ENCODE data around the gene FSTL3.

FSTL3 gene

DNA sequence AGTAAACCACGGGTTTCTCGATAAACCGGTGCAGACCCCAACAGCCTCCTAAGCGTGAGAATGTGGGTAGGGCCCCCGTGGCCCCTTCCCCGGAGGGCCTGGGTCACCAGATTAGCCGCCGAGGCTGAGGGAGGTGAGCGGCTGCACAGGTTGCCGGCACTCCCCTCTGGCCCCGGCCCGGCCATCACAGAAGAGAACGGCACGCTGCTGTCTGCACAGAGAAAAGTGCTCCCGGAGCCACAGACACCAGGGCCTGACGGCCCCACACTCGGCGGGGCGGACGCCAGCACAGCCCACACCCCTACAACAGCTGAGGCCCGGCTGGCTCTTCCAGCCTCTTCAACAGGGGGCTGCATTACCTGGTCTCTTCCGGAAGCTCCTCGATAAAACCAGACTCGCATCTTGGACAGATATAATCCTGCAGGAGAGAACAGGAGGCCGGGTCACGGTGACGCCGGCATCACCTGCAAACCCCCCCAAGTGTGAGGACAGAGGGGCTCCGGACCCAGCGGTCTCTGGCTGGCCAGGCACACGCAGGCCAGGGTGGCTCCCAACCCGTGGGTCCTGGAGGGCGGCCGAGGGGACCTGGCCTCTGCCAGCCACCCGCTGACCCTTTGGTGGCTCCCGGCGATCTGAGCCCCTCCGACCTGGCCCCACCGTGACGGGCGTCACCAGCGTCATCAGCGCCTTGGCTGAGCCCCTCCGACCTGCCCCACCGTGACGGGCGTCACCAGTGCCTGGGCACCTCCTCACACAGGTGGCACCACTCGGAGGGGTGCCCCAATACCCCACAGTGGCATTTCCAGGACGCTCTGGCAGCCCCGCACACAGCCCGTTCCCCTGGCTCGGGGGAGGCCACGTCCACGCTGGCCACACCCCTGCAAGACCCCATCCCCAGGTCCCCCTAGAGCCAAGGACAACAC is 23.5 kb upstream of the FSTL3 start:
- peaks cover 39% of the 10 kb centered on the region for H3K4me1 Mint-ChIP-seq
- no peaks in the 10 kb centered on the region for H3K9me3 Mint-ChIP-seq
- no peak for ATAC-seq
- H3K36me3 Mint-ChIP-seq = peaks cover 34% of the 10 kb centered on the region
- H3K27me3 Mint-ChIP-seq = no peaks in the 10 kb centered on the region
- no peak overlapping the region for H3K27ac Mint-ChIP-seq
- no peak overlapping the region for H3K4me3 Mint-ChIP-seq

DNA sequence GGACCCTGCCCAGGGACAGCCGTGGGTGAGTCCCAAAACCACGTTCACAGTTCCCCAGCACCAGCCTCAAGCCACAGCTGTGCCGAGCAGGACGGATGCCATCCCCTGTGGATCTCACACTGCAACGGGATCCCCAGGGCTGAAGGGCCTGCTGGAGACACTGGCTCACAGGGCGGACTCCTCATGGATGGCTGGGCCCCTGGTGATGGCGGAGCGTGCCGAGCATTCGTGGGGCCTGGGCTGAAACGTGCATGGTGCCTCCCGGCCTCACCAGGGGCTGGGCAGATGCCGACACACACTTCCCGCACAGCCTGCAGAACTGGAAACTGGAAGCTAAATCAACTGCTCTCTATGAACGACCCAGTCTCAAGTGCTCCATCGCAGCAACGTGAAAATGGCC is 22.8 kb upstream of the FSTL3 start:
- peaks cover 39% of the 10 kb centered on the region for H3K4me1 Mint-ChIP-seq
- no peak overlapping the region for H3K27ac Mint-ChIP-seq
- no peak overlapping the region for H3K4me3 Mint-ChIP-seq
- H3K9me3 Mint-ChIP-seq = no peaks in the 10 kb centered on the region
- no peak for ATAC-seq
- no peaks in the 10 kb centered on the region for H3K27me3 Mint-ChIP-seq
- peaks cover 28% of the 10 kb centered on the region for H3K36me3 Mint-ChIP-seq

DNA sequence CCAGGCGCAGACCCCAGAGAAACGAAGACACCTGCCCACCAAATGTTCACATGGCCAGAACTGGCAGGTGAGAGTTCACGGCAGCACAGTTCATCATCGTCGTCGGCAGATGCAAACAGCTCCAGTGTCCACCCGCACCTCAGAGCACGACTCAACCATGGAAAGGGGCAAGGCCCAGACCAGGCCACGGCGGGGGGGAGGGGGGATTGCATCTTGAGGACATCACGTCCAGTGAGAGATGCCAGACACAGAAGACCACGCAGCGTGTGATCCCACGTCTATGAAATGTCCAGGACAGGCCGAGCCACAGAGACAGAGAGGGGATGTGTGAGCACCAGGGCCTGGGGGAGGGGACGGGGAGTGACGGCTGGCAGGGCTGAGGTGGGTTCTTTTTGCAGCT is 20.5 kb upstream of the FSTL3 start:
- Mint-ChIP-seq H3K4me1 (peaks cover 61% of the 10 kb centered on the region), H3K27ac (peak overlapping the region; percentile 77), H3K9me3 (no peaks in the 10 kb centered on the region), H3K4me3 (no peak overlapping the region), H3K36me3 (peaks cover 28% of the 10 kb centered on the region), H3K27me3 (no peaks in the 10 kb centered on the region)
- ATAC-seq = no peak

DNA sequence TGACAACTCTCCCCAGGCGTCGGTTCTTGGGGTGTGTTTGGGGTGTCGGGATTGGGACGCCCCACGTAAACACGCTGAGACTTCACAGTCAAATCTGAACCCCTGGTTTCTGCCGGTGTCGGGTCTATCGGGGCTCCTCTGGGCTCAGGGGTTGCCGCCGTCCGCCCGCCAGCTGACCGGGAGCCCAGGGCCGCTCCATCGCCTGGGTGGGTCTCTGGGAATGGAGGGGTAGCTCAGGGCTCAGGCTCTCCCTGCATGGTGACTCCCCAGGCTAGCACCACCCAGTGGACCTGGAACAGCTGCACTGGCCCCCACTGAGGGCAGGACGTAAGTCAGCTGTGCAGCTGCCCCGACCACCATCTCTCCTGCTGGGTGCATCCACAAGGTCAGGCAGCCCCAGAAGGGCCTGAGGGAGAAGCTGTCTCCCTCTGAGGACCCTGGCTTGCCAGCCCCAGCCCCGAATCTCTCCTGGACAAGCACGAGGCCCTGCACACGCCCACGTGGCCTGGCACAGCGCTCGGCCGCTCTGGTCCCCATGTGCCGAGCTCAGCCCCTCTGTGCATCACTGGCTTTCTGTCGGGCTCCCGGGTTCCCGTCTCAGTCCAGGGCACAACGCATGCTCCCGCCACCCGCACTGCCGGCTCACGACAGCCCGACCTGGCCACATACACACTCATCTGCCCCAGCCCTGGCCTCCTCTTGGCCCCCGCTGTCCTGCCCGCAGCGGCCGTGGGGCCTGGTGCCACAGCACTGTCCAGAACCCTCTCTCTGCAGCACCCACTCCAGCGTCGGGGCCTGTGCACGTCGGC is 19.2 kb upstream of the FSTL3 start:
- Mint-ChIP-seq H3K27me3 (no peaks in the 10 kb centered on the region), H3K9me3 (no peaks in the 10 kb centered on the region), H3K36me3 (peaks cover 35% of the 10 kb centered on the region), H3K4me3 (no peak overlapping the region), H3K4me1 (peaks cover 74% of the 10 kb centered on the region), H3K27ac (peak overlapping the region; percentile 77)
- no peak for ATAC-seq

DNA sequence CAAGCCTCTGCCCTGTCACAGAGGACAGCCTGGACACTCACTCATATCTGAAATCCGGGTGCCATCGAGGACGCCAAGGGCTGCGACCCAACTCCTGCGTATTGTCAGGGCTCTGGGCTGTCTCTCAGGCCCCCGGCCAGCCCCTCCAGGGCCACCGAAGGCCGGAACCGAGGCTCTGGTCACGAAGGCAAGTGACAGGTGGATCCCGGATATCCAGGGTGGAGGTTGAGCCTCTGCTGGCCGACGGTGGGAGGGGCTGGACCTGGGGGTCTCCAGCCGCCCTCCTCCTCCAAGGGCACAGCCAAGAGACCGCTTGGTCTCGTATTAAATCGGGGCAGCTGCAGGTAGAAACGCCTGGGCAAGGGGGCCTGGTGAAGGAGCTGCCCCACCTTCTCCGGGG is 18.6 kb upstream of the FSTL3 start:
- no peak overlapping the region for H3K4me3 Mint-ChIP-seq
- H3K9me3 Mint-ChIP-seq = no peaks in the 10 kb centered on the region
- H3K4me1 Mint-ChIP-seq = peaks cover 76% of the 10 kb centered on the region

DNA sequence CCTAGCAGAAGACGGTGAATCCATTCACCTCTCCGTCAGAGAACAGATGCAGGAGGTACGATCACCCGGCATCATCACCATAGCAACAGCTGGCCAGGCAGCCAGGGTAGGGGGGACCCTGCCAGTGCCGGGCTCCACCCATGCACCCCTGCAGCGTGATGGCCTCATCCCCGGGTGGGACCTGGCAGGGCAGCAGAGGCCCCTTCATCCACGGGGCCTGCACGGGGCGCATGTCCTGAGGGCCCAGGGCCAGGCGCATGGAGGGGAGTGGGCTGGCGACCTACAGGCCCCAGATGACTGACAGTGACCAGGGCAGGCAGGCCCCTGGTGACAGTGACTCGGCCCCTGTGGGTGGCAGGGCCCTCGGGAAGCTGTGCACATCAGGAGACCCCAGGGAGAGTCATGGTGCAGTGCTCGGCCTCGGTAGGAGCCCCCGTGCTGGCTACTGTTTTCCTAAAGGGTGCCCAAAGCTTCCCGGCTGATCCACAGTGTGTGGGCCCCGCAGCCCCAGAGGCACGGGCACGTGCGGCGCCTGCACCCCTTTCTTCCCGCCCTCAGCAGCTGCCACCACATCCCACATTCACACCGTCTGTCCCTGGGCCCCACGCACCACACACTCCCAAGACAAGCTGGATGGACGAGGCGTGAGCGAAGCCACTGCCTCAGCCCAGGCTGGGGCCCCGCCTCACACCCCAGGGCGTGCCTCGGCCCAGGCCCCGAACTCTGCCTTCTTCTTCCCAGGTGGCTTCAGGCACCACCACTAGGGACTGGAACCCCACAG is 17.9 kb upstream of the FSTL3 start:
- ATAC-seq = no peak
- Mint-ChIP-seq H3K36me3 (peaks cover 35% of the 10 kb centered on the region), H3K4me3 (peak overlapping the region; percentile 98), H3K27ac (peak overlapping the region; percentile 99), H3K27me3 (no peaks in the 10 kb centered on the region), H3K9me3 (no peaks in the 10 kb centered on the region), H3K4me1 (peaks cover 77% of the 10 kb centered on the region)

More for the DNA sequence above, 18.6 kb upstream of the FSTL3 start:
- ATAC-seq = no peak
- Mint-ChIP-seq H3K36me3 (peaks cover 35% of the 10 kb centered on the region), H3K27me3 (no peaks in the 10 kb centered on the region), H3K27ac (peak overlapping the region; percentile 24)

DNA sequence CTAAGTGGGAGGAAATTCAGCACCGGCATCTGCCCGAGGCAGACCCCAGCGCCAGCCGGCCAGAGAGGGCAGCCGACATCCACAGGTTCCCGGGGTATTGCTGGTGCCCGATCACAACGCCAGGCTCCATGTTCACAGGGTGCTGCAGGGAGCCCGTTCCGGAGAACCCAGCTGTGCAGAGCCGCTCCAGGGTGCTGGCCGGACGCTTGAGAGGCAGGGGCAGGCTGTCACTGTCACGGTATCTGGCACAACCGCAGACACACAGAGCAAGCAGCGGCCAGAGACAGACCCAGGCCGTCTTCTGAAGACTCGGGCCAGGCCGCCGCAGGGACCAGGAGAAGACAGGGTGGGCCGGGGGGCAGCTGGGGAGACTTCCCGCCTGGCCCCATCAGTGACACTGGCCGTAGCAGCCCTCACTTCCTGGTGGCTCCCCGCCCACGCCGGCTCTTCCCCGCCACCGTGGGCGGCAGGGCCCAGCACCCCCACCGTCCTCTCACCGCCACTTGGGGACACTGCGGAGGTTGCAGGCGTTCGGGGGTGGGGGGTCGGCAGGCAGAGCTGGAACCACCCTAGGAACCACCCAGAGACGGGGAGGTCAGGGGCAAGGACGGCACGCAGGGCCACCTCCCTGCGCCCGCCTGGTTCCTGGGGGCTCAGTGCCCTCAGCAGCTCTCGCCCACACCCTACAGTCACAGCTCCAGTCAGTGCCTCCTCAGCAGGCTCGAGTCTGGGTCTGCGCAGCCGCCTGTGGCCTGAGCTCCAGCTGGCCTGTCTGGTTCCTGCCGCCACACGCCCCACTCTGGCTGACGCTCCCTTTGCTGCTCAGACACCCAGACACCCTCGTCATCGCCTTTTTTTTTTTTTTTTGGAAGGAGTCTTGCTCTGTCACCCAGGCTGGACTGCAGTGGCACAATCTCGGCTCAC is 17.0 kb upstream of the FSTL3 start:
- H3K27me3 Mint-ChIP-seq = no peaks in the 10 kb centered on the region
- peaks cover 86% of the 10 kb centered on the region for H3K4me1 Mint-ChIP-seq
- peak; percentile 58 for ATAC-seq

DNA sequence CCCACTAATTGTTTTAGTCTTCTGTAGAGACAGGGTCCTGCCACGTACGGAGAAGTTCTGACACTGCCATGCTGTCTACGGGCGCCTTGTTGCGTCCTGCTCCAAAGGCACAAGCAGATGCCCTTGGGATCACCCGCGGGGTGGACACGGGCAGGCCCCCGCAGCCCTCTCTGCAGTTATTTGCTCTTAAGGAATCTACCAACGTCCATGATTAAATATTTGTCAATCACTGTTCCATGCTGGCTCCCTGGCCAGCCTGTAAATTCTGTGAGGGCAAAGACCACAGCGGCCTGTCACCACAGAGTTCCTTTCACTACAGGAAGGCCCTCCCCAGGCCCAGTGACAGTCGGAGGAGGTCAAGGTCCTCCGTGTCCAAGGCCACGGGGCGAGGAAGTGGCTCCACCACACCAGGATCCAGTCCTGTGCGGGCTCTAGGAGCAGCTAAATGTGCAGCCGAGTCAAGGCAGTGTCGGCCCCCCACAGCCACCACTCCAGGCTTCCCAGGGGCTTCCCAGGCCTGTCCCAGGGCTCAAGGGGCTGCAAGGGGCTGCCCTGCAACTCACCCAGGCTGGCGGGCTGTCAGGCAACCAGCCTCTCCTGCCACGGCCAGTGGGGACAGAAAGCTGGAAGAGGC is 15.3 kb upstream of the FSTL3 start:
- peaks cover 18% of the 10 kb centered on the region for H3K36me3 Mint-ChIP-seq
- H3K4me3 Mint-ChIP-seq = peak overlapping the region; percentile 98
- H3K27ac Mint-ChIP-seq = peak overlapping the region; percentile 99
- no peaks in the 10 kb centered on the region for H3K9me3 Mint-ChIP-seq
- no peaks in the 10 kb centered on the region for H3K27me3 Mint-ChIP-seq
- no peak for ATAC-seq
- peaks cover 82% of the 10 kb centered on the region for H3K4me1 Mint-ChIP-seq

More for the DNA sequence above, 17.0 kb upstream of the FSTL3 start:
- Mint-ChIP-seq H3K4me3 (peak overlapping the region; percentile 98), H3K27ac (peak overlapping the region; percentile 99), H3K36me3 (peaks cover 29% of the 10 kb centered on the region), H3K9me3 (no peaks in the 10 kb centered on the region)

DNA sequence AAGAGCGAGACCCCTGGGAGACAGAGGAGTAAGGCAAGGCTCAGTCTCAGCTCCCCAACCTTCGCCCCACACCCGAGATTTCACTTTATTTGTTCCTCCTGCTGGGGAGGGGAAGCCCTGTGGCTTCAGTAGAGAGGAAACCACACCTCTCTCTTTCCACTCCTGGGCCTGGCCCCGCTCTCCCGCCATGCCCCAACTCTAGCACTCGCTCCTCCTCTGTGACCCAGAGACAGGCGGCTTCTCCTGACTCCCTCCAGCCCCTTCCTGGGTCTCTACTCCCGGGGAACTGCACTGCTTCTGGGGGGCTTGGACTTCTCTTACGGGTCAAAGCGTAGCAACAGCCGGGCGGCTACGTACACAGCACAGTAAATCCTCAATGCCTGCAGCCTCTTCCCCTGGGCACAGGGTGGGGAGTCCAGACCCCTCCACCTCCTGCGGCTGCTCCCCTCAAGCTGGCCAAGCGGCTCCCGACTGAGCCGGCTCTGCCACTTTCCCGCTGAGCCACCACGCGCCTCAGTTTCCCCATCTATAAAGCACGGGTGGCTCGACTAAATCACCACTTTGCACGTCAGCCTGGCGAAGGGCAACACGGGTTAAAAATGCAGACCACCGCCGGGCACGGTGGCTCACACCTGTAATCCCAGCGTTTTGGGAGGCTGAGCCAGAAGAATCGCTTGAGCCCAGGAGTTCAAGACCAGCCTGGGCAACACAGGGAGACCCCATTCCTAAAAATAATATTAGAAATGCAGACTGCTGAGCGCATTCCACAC is 14.6 kb upstream of the FSTL3 start:
- ATAC-seq = peak; percentile 65
- Mint-ChIP-seq H3K27me3 (no peaks in the 10 kb centered on the region), H3K27ac (peak overlapping the region; percentile 99), H3K4me1 (peaks cover 74% of the 10 kb centered on the region), H3K4me3 (peak overlapping the region; percentile 98), H3K36me3 (peaks cover 13% of the 10 kb centered on the region), H3K9me3 (no peaks in the 10 kb centered on the region)

DNA sequence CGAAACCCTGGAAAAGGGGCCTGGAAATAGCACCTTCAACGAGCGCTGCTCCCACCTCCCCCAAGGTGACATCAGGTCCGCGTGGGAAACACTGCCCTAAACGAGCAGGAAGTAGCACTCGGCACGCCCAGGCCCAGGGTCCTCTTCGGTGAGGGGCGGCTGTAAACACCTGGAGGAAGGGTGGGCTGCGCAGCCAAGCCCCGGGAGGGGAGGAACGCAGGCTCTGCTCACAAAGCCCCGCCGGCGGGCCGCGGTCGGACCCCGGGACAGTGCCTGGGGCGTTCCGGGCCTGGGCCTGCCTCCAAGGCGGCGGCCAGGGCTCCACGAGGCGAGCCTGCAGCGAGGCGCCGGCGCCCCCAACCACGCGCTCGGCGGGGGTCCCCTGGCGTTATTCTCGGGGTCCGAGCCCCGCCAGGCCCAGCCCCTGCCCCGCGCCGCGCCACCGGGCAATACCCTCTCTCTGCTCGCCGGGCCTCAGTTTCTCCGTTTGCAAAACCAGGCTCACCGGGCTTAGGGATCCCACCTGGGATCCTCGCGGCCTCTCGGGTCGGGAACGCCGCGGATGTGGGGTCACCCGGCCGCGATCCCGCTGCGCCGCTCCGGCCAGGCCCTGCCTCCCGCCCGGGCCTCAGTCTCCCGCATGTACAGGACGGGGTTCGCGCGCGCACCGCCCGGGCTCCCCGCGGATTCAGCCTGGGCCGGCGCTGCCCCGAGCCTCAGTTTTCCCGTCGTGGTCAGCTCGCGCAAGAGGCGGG is 13.8 kb upstream of the FSTL3 start:
- Mint-ChIP-seq H3K36me3 (peaks cover 13% of the 10 kb centered on the region), H3K9me3 (no peaks in the 10 kb centered on the region), H3K4me3 (peak overlapping the region; percentile 98), H3K27ac (peak overlapping the region; percentile 99), H3K4me1 (peaks cover 67% of the 10 kb centered on the region), H3K27me3 (no peaks in the 10 kb centered on the region)
- ATAC-seq = peak; percentile 50

DNA sequence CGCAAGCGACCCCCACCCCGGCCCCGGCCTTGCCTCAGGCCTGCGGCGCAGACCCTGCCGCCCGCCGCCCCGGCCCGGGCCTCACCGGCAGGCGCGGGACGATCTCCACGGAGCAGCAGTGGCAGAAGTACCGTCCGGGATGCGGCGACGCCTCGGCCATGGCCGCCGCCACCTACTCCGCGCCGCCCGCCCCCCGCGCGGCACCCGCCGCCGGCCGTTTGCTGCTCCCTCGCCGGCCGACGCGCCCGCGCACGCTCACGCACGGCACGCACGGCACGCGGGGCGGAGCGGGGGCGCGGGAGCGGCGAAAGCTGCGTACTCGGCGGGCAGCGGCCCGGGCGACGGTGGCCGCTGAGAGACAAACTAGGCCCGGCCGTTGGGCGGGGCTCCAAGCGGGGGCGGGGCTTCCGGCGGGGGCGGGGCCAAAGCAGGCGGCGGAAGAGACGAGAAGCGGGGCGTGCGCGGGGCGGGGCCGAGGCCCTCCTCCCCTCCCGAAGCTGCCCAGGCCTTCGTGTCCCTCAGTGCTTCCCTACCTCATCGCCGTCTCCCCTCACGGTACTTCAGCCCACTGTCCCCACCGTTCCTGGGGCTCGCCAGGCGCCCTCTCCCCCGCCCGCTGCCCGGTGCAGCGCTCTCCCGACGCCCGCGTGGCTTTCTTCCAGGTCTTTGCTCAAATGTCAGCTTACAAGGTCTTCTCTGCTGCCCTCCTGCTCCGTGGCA is 13.1 kb upstream of the FSTL3 start, which contains the start of gene RNF126:
TSS of gene RNF126 (minus strand) at position 253 of the 720 bp plus-strand sequence. CDS start at position 160, 93 bp downstream.
- H3K9me3 Mint-ChIP-seq = no peaks in the 10 kb centered on the region
- H3K27me3 Mint-ChIP-seq = no peaks in the 10 kb centered on the region
- H3K36me3 Mint-ChIP-seq = peaks cover 13% of the 10 kb centered on the region
- H3K4me3 Mint-ChIP-seq = peak within 1 kb of the TSS; percentile 98
- peak; percentile 79 for ATAC-seq
- H3K27ac Mint-ChIP-seq = peak within 1 kb of the TSS; percentile 99
- H3K4me1 Mint-ChIP-seq = peaks cover 61% of the 10 kb centered on the region

DNA sequence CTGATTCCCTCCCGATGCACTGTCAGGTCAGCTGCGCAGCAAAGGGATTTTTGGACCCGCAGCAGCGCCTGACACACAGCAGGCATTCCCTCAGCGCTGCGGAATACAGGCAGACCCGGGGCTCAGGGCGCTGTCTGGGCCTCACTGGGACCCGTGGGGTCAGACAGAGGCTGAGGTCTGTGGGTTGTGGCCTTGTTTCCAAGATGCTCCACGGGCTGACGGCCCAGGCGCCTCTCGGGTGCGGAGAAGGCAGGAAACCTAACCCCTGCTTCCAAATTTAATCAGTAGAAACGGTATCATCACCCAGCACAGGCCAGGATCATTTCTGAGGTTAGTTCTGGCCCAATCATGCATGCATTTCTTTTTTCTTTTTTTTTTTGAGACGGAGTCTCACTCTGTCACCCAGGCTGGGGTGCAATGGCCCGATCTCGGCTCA is 12.5 kb upstream of the FSTL3 start:
- Mint-ChIP-seq H3K9me3 (no peaks in the 10 kb centered on the region), H3K4me1 (peaks cover 55% of the 10 kb centered on the region), H3K27me3 (no peaks in the 10 kb centered on the region)

More for the DNA sequence above, 12.5 kb upstream of the FSTL3 start:
- Mint-ChIP-seq H3K36me3 (peaks cover 13% of the 10 kb centered on the region), H3K4me3 (peak overlapping the region; percentile 82), H3K27ac (peak overlapping the region; percentile 92)
- no peak for ATAC-seq

Measured in stimulated activated memory B cell treated with anti-CD40 and anti-IgM and Interleukin-4, amounts not matched to agents 10 μg/mL and 1 μg/mL and 100 μg/mL, for 72 hours (primary cell).